BE2C (cell line): ENCODE data around the gene POU6F2.

Source experiments
- DNase-seq: peaks from one replicate; pipeline ENCODE4 v3.0.0-alpha.2; 2020
- H3K27me3 ChIP-seq: fragments of 250-450 bp; sonication (Bioruptor Pico); 2 replicates; pipeline ENCODE4 v1.5.1; 2020; ENCODE audit warnings: mild to moderate bottlenecking
- H3K36me3 ChIP-seq: fragments of 250-450 bp; sonication (Bioruptor Pico); 2 replicates; pipeline ENCODE4 v1.5.1; 2020; ENCODE audit warnings: mild to moderate bottlenecking
- H3K4me1 ChIP-seq: fragments of 250-450 bp; sonication (Bioruptor Pico); 2 replicates; pipeline ENCODE4 v1.5.1; 2020
- H3K4me3 ChIP-seq: 2 replicates; pipeline ENCODE4 v1.5.1; 2011; ENCODE audit warnings: low read depth, low read length
- H3K9me3 ChIP-seq: fragments of 250-450 bp; sonication (Bioruptor Pico); 2 replicates; pipeline ENCODE4 v1.5.1; 2020
- CTCF ChIP-seq: IDR thresholded peaks from 2 replicates; pipeline ENCODE4 v1.5.1; 2012; ENCODE audit warnings: mild to moderate bottlenecking, low read depth, low read length

POU6F2 gene

GRCh38 chr7:39413636-39414223, 436.0 kb downstream of the POU6F2 start:
- H3K4me1 ChIP-seq: no peaks in the 10 kb centered on the region
- H3K27me3 ChIP-seq: peaks cover 44% of the 10 kb centered on the region
- H3K9me3 ChIP-seq: no peaks in the 10 kb centered on the region
- no peaks in the 10 kb centered on the region for H3K36me3 ChIP-seq
- no peak for TF ChIP-seq CTCF
- H3K4me3 ChIP-seq: peak overlapping the region; percentile 55
- no peak for DNase-seq

- H3K36me3 ChIP-seq: no peaks in the 10 kb centered on the region
- TF ChIP-seq CTCF: peak; percentile 23; the same call in 1 of the 2 replicates
- peaks cover 44% of the 10 kb centered on the region for H3K27me3 ChIP-seq
- H3K4me1 ChIP-seq: no peaks in the 10 kb centered on the region
- no peaks in the 10 kb centered on the region for H3K9me3 ChIP-seq
- peak; percentile 55 for DNase-seq
- peak overlapping the region; percentile 55 for H3K4me3 ChIP-seq
These were observed 436.7 kb downstream of the POU6F2 start for GRCh38 chr7:39414224-39415035.

DNA sequence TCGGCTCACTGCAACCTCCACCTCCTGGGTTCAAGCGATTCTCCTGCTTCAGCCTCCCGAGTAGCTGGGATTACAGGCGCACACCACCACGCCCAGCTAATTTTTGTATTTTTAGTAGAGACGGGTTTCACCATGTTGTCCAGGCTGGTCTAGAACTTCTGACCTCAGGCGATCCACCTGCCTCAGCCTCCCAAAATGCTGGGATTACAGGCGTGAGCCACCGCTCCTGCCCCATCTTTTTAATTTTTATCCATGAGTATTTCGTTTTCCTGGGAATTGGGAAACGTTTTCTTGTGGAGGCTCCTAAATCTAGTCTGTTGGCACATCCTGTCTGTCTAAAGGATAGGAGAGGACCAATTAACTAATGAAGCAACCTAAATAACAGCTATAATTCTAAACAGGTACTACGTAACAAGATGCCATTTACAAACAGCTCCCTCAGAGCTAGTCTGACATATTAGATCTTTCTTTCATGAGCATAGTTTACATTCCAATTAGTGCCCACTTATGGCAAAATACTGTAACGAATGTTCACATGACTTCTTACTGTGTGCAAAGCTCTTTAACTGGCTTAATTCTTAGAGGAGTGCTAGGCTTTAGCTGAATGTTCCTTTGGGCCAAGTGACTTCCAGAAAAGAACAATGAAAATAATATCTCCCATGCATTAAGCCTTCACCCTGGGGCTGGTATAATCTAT, 437.5 kb downstream of the POU6F2 start:
- Histone ChIP-seq H3K36me3 (no peaks in the 10 kb centered on the region), H3K4me3 (no peak overlapping the region), H3K27me3 (peaks cover 44% of the 10 kb centered on the region), H3K4me1 (no peaks in the 10 kb centered on the region), H3K9me3 (no peaks in the 10 kb centered on the region)
- no peak for DNase-seq
- no peak for TF ChIP-seq CTCF

GRCh38 chr7:39416866-39417265, 439.2 kb downstream of the POU6F2 start:
- no peak overlapping the region for H3K4me3 ChIP-seq
- H3K36me3 ChIP-seq: no peaks in the 10 kb centered on the region
- H3K27me3 ChIP-seq: peaks cover 42% of the 10 kb centered on the region
- H3K9me3 ChIP-seq: no peaks in the 10 kb centered on the region
- no peaks in the 10 kb centered on the region for H3K4me1 ChIP-seq
- DNase-seq: no peak
- TF ChIP-seq CTCF: no peak

DNA sequence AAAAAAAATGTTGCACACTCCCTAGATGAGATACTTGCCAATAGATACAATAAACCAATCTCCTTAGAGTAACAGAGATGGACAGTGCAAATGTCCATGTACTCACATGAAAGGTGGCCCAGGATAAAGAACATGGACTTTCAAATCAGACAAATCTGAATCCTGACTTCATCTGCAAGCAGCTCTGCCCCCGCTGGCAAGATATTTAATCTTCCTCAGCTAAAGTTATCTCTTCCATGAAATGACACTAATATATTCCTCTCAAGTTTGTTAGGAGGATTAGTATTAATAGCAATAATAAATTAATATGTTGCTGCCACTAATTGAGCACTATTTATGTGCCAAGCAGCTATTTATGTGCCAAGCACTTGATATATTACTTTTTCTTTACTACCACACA, 439.9 kb downstream of the POU6F2 start:
- peaks cover 42% of the 10 kb centered on the region for H3K27me3 ChIP-seq

More for the DNA sequence above, 439.9 kb downstream of the POU6F2 start:
- H3K36me3 ChIP-seq: no peaks in the 10 kb centered on the region
- H3K9me3 ChIP-seq: no peaks in the 10 kb centered on the region
- TF ChIP-seq CTCF: no peak
- H3K4me1 ChIP-seq: no peaks in the 10 kb centered on the region
- no peak overlapping the region for H3K4me3 ChIP-seq
- DNase-seq: no peak
